ENCODE results near the gene SSR1.

DNA sequence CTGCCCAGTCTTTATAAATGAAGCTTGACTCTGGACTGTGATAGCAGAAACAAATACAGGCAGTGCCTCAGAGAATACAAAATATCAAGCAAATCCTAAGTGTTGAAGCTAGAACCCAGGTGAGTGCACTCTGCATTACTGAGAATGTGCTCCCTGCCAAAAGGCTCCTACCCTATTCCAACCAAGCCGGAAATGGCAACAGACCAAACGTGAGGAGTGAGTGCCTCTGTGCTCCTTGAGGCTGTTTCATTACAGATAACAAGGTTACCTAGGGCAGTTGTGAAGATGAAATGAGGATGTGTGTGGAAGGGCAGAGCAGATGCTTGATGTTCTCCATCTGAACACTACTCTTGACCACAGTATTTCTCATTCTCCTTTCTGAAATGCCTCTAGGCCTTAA is 29.3 kb downstream of the SSR1 start:
- TF ChIP-seq RAD21 (IDR thresholded peaks at IDR 0.05) (no peak), CTCF (IDR thresholded peaks at IDR 0.05; ENCODE audit: low read depth, low read length, missing input control) (no peak), JUND (IDR thresholded peaks at IDR 0.05) (no peak), TAF1 (conservative IDR thresholded peaks at IDR 0.05) (no peak), REST (IDR thresholded peaks at IDR 0.05) (no peak), FOXA2 (IDR thresholded peaks at IDR 0.05) (no peak), YY1 (IDR thresholded peaks at IDR 0.05) (no peak), FOXA1 (IDR thresholded peaks at IDR 0.05) (no peak)
- TF ChIP-seq, protein P1, sequence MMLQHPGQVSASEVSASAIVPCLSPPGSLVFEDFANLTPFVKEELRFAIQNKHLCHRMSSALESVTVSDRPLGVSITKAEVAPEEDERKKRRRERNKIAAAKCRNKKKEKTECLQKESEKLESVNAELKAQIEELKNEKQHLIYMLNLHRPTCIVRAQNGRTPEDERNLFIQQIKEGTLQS (IDR thresholded peaks at IDR 0.05) = no peak

Measured in liver (tissue), 3 donors.